Suprapubic skin (tissue), 4 donors: ENCODE measurements around the gene METTL14. TPM values are rescaled to one million over a fixed set of nuclear protein-coding genes. Genes with fewer than 3 reads are reported as not detected.

Source experiments
- DNase-seq, 2 donors: peaks; one replicate each; pipeline ENCODE4 v3.0.0-alpha.2; 2019; ENCODE audit warnings: low spot score in 2 of 2
- H3K27ac ChIP-seq: fragments of 200-600 bp; sonication (generic); one replicate; pipeline ENCODE4 v1.5.1; 2019
- H3K27me3 ChIP-seq: fragments of 200-600 bp; sonication (generic); one replicate; pipeline ENCODE4 v1.5.1; 2019
- H3K36me3 ChIP-seq: fragments of 200-600 bp; sonication (generic); one replicate; pipeline ENCODE4 v1.5.1; 2019
- H3K4me1 ChIP-seq: fragments of 200-600 bp; sonication (generic); one replicate; pipeline ENCODE4 v1.5.1; 2019
- H3K4me3 ChIP-seq: fragments of 200-600 bp; sonication (generic); one replicate; pipeline ENCODE4 v1.5.1; 2019; ENCODE audit warnings: mild to moderate bottlenecking
- H3K9me3 ChIP-seq: fragments of 200-600 bp; sonication (generic); one replicate; pipeline ENCODE4 v1.5.1; 2019
- EP300 ChIP-seq: sonication (generic); formaldehyde crosslinking; IDR thresholded peaks from one replicate; pipeline ENCODE4 v1.6.1; 2017; ENCODE audit warnings: antibody characterized with exemption
- POLR2A ChIP-seq, 2 donors: fragments of 450-650 bp; IDR thresholded peaks; one replicate each; pipeline ENCODE4 v1.6.1; 2017; ENCODE audit warnings: antibody characterized with exemption in 2 of 2, mild to moderate bottlenecking in 2 of 2, moderate library complexity in 2 of 2
- POLR2AphosphoS5 ChIP-seq, 3 donors: sonication (generic); formaldehyde crosslinking; IDR thresholded peaks; one replicate each; pipeline ENCODE4 v1.6.1; 2017; ENCODE audit warnings: antibody characterized with exemption in 3 of 3
- WGBS: methylation state at CpG from one replicate; pipeline ENCODE4 v1.1.5; 2018; 5-methylcytosine and 5-hydroxymethylcytosine counted together
- total RNA-seq, 4 donors: library from RNA; depleted of rRNA; stranded (reverse); fragments of >200 nt; gene quantifications; one replicate each; pipeline ENCODE4 v1.1.0, GENCODE V29; 2016
- TF ChIP-seq, protein P1 (sequence below), 2 donors: fragments of 200-600 bp in 1 of 2; fragments of 450-650 bp in 1 of 2; sonication (generic) in 1 of 2; IDR thresholded peaks; one replicate each; pipeline ENCODE4 v1.5.1; 2016 to 2019; ENCODE audit warnings: antibody characterized with exemption in 2 of 2, mild to moderate bottlenecking in 1 of 2, moderate library complexity in 1 of 2

METTL14 gene
- total RNA-seq, 4 donors from 2014 or later, result 21.5 to 45.0 (median 29.5) TPM

DNA sequence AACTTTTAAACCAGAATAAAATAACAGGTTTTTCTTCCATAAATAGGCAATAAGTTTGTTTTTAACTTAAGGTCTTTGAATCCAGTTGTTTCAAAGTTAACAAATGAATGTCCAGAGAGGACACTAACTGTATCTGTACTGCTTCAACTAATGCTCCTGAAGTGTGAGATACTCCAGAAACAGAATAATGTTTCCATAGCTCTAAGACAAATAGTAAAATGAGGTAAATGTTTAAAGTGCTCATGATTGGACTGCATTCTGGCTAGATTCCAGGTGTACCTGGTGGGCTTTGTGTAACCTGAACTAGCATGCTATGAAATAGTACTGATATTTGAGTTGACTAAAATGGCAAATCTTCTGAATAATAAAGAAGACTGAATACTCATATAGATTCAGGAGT lies 51.7 kb downstream of the METTL14 start:
- TF ChIP-seq POLR2AphosphoS5 (IDR thresholded peaks at IDR 0.05), result no peak
- no peak for TF ChIP-seq POLR2A (IDR thresholded peaks at IDR 0.05)
- TF ChIP-seq, protein P1, sequence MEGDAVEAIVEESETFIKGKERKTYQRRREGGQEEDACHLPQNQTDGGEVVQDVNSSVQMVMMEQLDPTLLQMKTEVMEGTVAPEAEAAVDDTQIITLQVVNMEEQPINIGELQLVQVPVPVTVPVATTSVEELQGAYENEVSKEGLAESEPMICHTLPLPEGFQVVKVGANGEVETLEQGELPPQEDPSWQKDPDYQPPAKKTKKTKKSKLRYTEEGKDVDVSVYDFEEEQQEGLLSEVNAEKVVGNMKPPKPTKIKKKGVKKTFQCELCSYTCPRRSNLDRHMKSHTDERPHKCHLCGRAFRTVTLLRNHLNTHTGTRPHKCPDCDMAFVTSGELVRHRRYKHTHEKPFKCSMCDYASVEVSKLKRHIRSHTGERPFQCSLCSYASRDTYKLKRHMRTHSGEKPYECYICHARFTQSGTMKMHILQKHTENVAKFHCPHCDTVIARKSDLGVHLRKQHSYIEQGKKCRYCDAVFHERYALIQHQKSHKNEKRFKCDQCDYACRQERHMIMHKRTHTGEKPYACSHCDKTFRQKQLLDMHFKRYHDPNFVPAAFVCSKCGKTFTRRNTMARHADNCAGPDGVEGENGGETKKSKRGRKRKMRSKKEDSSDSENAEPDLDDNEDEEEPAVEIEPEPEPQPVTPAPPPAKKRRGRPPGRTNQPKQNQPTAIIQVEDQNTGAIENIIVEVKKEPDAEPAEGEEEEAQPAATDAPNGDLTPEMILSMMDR (IDR thresholded peaks at IDR 0.05), result no peak
- TF ChIP-seq EP300, result no peak
- peaks cover 44% of the 10 kb centered on the region for H3K36me3 ChIP-seq

DNA sequence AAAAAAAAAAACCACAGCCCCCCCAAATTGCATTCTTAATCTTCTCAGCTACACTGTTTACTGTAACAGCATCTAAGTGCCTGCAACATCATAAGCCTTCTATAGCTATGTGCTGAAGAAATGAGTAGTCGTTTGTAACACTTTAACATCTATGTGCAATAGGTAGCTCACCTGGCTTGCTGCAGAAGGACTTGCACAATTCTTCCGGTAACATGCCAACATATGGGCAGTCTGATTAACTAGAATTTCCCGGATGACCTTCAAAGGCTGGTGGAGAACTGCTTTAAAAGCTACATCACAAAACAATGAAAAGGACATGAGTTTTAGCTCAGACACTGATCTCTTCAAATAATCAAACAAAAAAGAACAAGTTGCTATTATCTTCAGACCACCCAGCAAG lies 52.9 kb downstream of the METTL14 start:
- WGBS, result 71% methylated on average over 3 of the region's 3 CpGs
- H3K9me3 ChIP-seq, result no peaks in the 10 kb centered on the region
- no peaks in the 10 kb centered on the region for H3K4me1 ChIP-seq
- no peaks in the 10 kb centered on the region for H3K27me3 ChIP-seq
- no peak overlapping the region for H3K27ac ChIP-seq
- no peak for DNase-seq
- TF ChIP-seq EP300 (no peak), POLR2AphosphoS5 (IDR thresholded peaks at IDR 0.05) (no peak), POLR2A (IDR thresholded peaks at IDR 0.05) (no peak)
- TF ChIP-seq, protein P1 (IDR thresholded peaks at IDR 0.05), result no peak
- H3K4me3 ChIP-seq, result no peak overlapping the region
- peaks cover 33% of the 10 kb centered on the region for H3K36me3 ChIP-seq

More for the DNA sequence above, 51.7 kb downstream of the METTL14 start:
- Histone ChIP-seq H3K27ac (no peak overlapping the region), H3K27me3 (no peaks in the 10 kb centered on the region), H3K4me1 (peaks cover 4% of the 10 kb centered on the region), H3K4me3 (no peak overlapping the region), H3K9me3 (no peaks in the 10 kb centered on the region)
- no peak for DNase-seq

DNA sequence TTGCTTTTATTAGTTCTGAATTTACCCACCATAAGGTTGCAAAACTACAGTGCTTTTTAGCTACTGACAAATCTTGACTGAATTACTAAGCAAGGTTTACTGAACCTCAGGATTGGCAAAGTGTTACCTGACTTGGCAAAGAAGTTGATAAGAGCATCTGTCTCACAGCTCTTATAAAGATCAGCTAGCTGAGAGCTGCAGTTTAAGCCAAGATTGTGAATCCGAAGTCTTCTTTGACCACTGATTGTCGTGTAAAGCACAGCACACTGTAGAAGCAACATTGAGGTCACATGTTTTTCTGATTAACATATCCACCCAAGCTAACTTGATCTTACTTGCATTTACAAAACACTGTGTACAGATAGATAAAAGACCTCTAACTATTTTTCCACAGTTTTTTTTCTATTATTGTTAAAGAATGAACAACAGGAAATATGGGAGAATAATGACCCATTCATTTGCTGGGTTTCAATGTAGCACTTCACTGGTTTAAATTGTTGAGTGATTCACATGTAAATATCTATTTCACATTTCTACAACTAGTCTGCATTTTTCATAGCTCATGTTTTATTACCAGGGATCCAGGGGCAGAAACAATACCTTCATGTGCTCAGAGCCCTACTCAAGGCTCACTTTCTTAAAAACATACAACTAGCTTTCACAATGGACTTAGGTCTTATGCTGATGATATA lies 54.0 kb downstream of the METTL14 start:
- DNase-seq, result no peak
- Histone ChIP-seq H3K4me3 (no peak overlapping the region), H3K4me1 (peaks cover 1% of the 10 kb centered on the region), H3K36me3 (peaks cover 30% of the 10 kb centered on the region), H3K27ac (no peak overlapping the region), H3K9me3 (no peaks in the 10 kb centered on the region), H3K27me3 (no peaks in the 10 kb centered on the region)
- 25% methylated on average over 2 of the region's 2 CpGs for WGBS
- TF ChIP-seq POLR2A (IDR thresholded peaks at IDR 0.05) (no peak), EP300 (no peak), POLR2AphosphoS5 (IDR thresholded peaks at IDR 0.05) (no peak)
- TF ChIP-seq, protein P1 (IDR thresholded peaks at IDR 0.05), result no peak

DNA sequence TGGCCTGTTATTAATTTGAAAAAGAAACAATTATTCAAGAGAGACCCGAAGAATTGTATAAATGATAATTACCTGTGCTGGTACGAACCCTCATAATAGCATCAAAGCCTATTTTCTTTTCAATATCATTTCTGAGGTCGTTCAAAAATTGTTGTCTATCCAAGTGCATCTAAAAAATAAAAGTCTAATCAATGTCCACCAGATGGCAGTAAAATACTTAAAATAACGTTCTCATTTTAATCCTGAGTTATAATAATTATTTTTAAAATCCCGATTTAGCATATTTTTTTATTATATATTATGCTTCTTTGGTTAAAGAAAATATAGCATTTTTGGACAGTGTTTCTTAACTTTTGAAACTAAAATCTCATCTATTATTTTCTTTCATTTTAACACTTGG lies 55.7 kb downstream of the METTL14 start:
- Histone ChIP-seq H3K9me3 (no peaks in the 10 kb centered on the region), H3K4me1 (peaks cover 8% of the 10 kb centered on the region), H3K4me3 (no peak overlapping the region), H3K27ac (no peak overlapping the region), H3K36me3 (peaks cover 30% of the 10 kb centered on the region), H3K27me3 (no peaks in the 10 kb centered on the region)
- 20% methylated on average over 5 of the region's 5 CpGs for WGBS
- TF ChIP-seq POLR2AphosphoS5 (IDR thresholded peaks at IDR 0.05) (no peak), POLR2A (IDR thresholded peaks at IDR 0.05) (no peak), EP300 (no peak)
- TF ChIP-seq, protein P1 (IDR thresholded peaks at IDR 0.05), result no peak
- no peak for DNase-seq

DNA sequence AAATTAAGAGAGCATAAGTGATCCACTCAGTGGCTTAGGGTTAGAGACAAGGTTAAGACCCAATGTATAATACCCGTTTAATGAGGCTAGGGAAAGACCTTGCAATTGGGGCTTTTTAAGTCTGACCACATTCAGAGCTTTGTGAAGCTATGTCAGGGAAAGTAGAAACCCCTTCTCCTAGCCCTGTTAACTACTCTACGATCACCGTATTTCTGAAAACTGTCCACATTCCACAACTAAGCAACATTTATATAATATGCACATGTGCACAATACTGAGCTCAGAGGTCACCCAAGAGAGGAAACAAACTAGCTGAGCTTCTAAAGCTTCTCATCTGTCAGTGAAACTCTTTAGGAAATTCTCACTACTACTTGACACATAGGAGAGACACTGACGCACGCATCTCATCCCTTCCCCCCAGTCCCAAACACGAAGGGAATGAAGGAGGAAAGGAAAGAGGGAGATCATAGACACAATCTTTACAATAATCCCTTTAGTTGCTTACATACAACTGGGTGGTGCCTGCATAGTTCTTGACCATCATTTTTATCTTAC lies 56.2 kb downstream of the METTL14 start:
- Histone ChIP-seq H3K27ac (no peak overlapping the region), H3K4me1 (peaks cover 13% of the 10 kb centered on the region), H3K4me3 (no peak overlapping the region), H3K27me3 (no peaks in the 10 kb centered on the region), H3K9me3 (no peaks in the 10 kb centered on the region), H3K36me3 (peaks cover 27% of the 10 kb centered on the region)
- TF ChIP-seq EP300 (no peak), POLR2A (IDR thresholded peaks at IDR 0.05) (no peak), POLR2AphosphoS5 (IDR thresholded peaks at IDR 0.05) (no peak)
- TF ChIP-seq, protein P1 (IDR thresholded peaks at IDR 0.05), result no peak
- WGBS, result 49% methylated on average over 6 of the region's 6 CpGs
- no peak for DNase-seq
